Left lung (tissue), 10 donors: ENCODE data around the gene PPP2R2B. TPM values are rescaled to one million over a fixed set of nuclear protein-coding genes. Genes with fewer than 3 reads are reported as not detected.

Experiments used
- ATAC-seq: fragments of 200-7000 bp; cut with Tn5 transposase; one replicate; pipeline ENCODE4 v1.9.1; 2020; ENCODE audit warnings: moderate library complexity
- DNase-seq, 4 donors: peaks; one replicate each; pipeline ENCODE4 v3.0.0-alpha.2; 2013 to 2020
- H3K27ac ChIP-seq, 2 donors: fragments of 200-600 bp; sonication (generic) in 1 of 2; one replicate each; pipeline versions ENCODE4 v1.5.0 to v1.8.0; 2020 to 2021
- H3K27me3 ChIP-seq, 2 donors: fragments of 200-600 bp; sonication (generic) in 1 of 2; one replicate each; pipeline versions ENCODE4 v1.5.0 to v1.8.0; 2020 to 2021
- H3K36me3 ChIP-seq, 2 donors: fragments of 200-600 bp; sonication (generic) in 1 of 2; one replicate each; pipeline versions ENCODE4 v1.5.0 to v1.8.0; 2020 to 2021
- H3K4me1 ChIP-seq, 2 donors: fragments of 200-600 bp; one replicate each; pipeline ENCODE4 v1.8.0; 2021
- H3K4me3 ChIP-seq, 2 donors: fragments of 200-600 bp; sonication (generic) in 1 of 2; one replicate each; pipeline versions ENCODE4 v1.5.0 to v1.8.0; 2020 to 2021; ENCODE audit warnings: mild to moderate bottlenecking in 1 of 2
- H3K9me3 ChIP-seq, 2 donors: fragments of 200-600 bp; sonication (generic) in 1 of 2; one replicate each; pipeline versions ENCODE4 v1.5.0 to v1.8.0; 2020 to 2021
- intact Hi-C, 2 donors: fragments of 100-400 bp; cut with DNase I; formaldehyde crosslinking; loops; one replicate each; pipeline versions ENCODE4 v1.11.2 to v1.14.2; 2022
- polyA plus RNA-seq, 6 donors: library from polyadenylated mRNA; unstranded; fragments of 120-200 nt; gene quantifications; one replicate each; pipeline ENCODE4 v1.2.1, GENCODE V29; 2013; ENCODE audit not compliant: insufficient read length in 6 of 6
- total RNA-seq, 2 donors: library from RNA; stranded (reverse); fragmentation: NEBNext Ultra II Directional; extraction: Animal tissue kit (Norgen Biotek cat#: 25700); gene quantifications; one replicate each; pipeline ENCODE4 v1.2.1, GENCODE V29; 2021
- TF ChIP-seq, protein P1 (sequence below), 2 donors: fragments of 200-600 bp; sonication (generic) in 1 of 2; IDR thresholded peaks; one replicate each; pipeline versions ENCODE4 v1.5.0 to v1.8.0; 2021; ENCODE audit warnings: antibody characterized with exemption in 2 of 2
- donor health status: DM: no; HTN: yes; CAD: no.
- donor health status: DM: no; HTN: no; CAD: no.

The PPP2R2B gene
- total and polyA plus RNA-seq, 8 donors = 0.23 to 1.5 (median 0.43) TPM

- intact Hi-C loops = no loop called here
- Histone ChIP-seq H3K9me3 (no peaks in the 10 kb centered on the region), H3K4me3 (no peak overlapping the region), H3K36me3 (no peaks in the 10 kb centered on the region), H3K4me1 (no peaks in the 10 kb centered on the region), H3K27ac (no peak overlapping the region), H3K27me3 (no peaks in the 10 kb centered on the region)
- TF ChIP-seq, protein P1, sequence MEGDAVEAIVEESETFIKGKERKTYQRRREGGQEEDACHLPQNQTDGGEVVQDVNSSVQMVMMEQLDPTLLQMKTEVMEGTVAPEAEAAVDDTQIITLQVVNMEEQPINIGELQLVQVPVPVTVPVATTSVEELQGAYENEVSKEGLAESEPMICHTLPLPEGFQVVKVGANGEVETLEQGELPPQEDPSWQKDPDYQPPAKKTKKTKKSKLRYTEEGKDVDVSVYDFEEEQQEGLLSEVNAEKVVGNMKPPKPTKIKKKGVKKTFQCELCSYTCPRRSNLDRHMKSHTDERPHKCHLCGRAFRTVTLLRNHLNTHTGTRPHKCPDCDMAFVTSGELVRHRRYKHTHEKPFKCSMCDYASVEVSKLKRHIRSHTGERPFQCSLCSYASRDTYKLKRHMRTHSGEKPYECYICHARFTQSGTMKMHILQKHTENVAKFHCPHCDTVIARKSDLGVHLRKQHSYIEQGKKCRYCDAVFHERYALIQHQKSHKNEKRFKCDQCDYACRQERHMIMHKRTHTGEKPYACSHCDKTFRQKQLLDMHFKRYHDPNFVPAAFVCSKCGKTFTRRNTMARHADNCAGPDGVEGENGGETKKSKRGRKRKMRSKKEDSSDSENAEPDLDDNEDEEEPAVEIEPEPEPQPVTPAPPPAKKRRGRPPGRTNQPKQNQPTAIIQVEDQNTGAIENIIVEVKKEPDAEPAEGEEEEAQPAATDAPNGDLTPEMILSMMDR (IDR thresholded peaks at IDR 0.05) = no peak
- DNase-seq = no peak
- ATAC-seq = no peak
Measured at GRCh38 chr5:146582051-146582596, 296.4 kb downstream of the PPP2R2B start.

- no peak for ATAC-seq
- Histone ChIP-seq H3K4me3 (no peak overlapping the region), H3K27ac (no peak overlapping the region), H3K4me1 (no peaks in the 10 kb centered on the region), H3K9me3 (peaks cover 0 to 6% of the 10 kb centered on the region in 2 donors), H3K27me3 (no peaks in the 10 kb centered on the region), H3K36me3 (no peaks in the 10 kb centered on the region)
- TF ChIP-seq, protein P1 (IDR thresholded peaks at IDR 0.05) = no peak
- intact Hi-C loops = no loop called here
- DNase-seq = no peak
Measured at GRCh38 chr5:146580237-146580636, 298.3 kb downstream of the PPP2R2B start.

GRCh38 chr5:146574713-146575112 is 303.8 kb downstream of the PPP2R2B start:
- intact Hi-C loops = no loop called here
- ATAC-seq (no peak), DNase-seq (no peak)
- Histone ChIP-seq H3K4me1 (no peaks in the 10 kb centered on the region), H3K36me3 (no peaks in the 10 kb centered on the region), H3K9me3 (peaks cover 0 to 6% of the 10 kb centered on the region in 2 donors), H3K27ac (no peak overlapping the region), H3K4me3 (no peak overlapping the region), H3K27me3 (no peaks in the 10 kb centered on the region)
- TF ChIP-seq, protein P1 (IDR thresholded peaks at IDR 0.05) = no peak

DNA sequence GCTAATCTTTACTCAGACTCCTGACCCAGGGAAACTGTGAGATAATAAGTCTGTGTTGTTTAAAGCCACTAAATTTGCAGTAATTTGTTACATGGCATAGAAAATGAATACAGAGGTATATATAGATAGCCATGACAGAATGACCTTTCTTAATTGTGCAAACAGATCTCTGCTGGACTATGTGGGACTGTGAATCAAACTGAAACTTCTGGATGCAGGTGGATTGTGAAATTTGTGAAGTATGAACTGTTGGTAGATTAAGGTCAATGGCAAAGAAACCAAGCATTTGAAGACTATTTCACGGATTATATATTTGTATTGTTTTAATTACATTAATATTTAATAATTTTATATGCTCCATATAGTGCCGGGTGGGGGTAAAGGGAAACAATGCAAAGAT is 310.4 kb downstream of the PPP2R2B start:
- intact Hi-C loops = no loop called here
- Histone ChIP-seq H3K27me3 (no peaks in the 10 kb centered on the region), H3K27ac (no peak overlapping the region), H3K9me3 (no peaks in the 10 kb centered on the region), H3K36me3 (no peaks in the 10 kb centered on the region), H3K4me1 (no peaks in the 10 kb centered on the region), H3K4me3 (no peak overlapping the region)
- TF ChIP-seq, protein P1 (IDR thresholded peaks at IDR 0.05) = no peak
- ATAC-seq (no peak), DNase-seq (no peak)

- no peaks in the 10 kb centered on the region for H3K36me3 ChIP-seq
- DNase-seq (peak in 1 of 4 donors; percentile 12), ATAC-seq (peak; percentile 83)
- TF ChIP-seq, protein P1 (IDR thresholded peaks at IDR 0.05) = peak; percentile 24 to 39
- intact Hi-C loops = no loop called here
- H3K4me3 ChIP-seq = no peak overlapping the region
- no peak overlapping the region for H3K27ac ChIP-seq
- no peaks in the 10 kb centered on the region for H3K27me3 ChIP-seq
- H3K9me3 ChIP-seq = no peaks in the 10 kb centered on the region
- no peaks in the 10 kb centered on the region for H3K4me1 ChIP-seq
Measured at GRCh38 chr5:146565764-146566367, 312.7 kb downstream of the PPP2R2B start.
